Panc1 (cell line): ENCODE data around the gene ZC3H18.

Source experiments
- POLR2AphosphoS5 ChIP-seq: IDR thresholded peaks from 2 replicates; pipeline ENCODE4 v1.6.1; 2012; ENCODE audit warnings: mild to moderate bottlenecking, low read depth, low read length, moderate library complexity
- REST ChIP-seq, 2 experiments: IDR thresholded peaks; 2 replicates each; pipeline ENCODE4 v1.6.1; 2011 to 2012; ENCODE audit warnings: low read depth in 2 of 2, control low read depth in 1 of 2, low read length in 1 of 2, mild to moderate bottlenecking in 1 of 2, moderate library complexity in 1 of 2; ENCODE audit not compliant: insufficient read depth in 1 of 2
- SIN3A ChIP-seq: IDR thresholded peaks from 2 replicates; pipeline ENCODE4 v1.6.1; 2012; ENCODE audit warnings: low read depth, mild to moderate bottlenecking, low read length, moderate library complexity, borderline replicate concordance; ENCODE audit not compliant: insufficient read depth
- TF ChIP-seq, protein P1 (sequence below): fragments of 450-650 bp; IDR thresholded peaks from 2 replicates; pipeline ENCODE4 v1.5.1; 2017; ENCODE audit warnings: mild to moderate bottlenecking

DNA sequence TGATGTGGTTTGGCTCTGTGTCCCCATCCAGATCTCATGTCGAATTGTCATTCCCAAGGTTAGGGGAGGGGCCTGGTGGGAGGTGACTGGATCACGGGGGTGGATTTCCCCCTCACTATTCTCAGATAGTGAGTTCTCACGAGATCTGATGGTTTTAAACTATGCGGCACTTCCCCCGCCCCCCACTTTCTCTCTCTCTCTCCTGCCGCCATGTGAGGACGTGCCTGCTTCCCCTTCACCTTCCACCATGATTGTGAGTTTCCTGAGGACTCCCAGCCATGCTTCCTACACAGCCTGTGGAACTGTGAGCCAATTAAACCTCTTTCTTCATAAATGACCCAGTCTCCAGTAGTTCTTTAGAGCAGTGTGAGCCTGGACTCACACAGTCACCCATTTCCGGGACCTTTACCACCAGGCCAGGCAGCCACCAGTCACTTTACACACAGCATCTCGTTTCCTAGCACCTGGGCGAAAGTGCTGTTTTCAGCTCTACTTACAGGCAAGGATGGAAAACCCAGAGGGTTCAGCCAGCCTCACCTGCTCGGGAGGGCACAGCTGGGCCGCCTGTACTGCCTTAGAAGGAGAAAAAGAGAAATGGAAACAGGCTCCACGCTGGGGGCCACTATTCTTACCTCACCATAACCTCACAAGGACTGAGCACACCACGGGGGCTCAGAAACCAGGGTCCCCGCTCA is 13.8 kb upstream of the ZC3H18 start:
- TF ChIP-seq, protein P1, sequence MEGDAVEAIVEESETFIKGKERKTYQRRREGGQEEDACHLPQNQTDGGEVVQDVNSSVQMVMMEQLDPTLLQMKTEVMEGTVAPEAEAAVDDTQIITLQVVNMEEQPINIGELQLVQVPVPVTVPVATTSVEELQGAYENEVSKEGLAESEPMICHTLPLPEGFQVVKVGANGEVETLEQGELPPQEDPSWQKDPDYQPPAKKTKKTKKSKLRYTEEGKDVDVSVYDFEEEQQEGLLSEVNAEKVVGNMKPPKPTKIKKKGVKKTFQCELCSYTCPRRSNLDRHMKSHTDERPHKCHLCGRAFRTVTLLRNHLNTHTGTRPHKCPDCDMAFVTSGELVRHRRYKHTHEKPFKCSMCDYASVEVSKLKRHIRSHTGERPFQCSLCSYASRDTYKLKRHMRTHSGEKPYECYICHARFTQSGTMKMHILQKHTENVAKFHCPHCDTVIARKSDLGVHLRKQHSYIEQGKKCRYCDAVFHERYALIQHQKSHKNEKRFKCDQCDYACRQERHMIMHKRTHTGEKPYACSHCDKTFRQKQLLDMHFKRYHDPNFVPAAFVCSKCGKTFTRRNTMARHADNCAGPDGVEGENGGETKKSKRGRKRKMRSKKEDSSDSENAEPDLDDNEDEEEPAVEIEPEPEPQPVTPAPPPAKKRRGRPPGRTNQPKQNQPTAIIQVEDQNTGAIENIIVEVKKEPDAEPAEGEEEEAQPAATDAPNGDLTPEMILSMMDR, result no peak
- TF ChIP-seq POLR2AphosphoS5 (no peak), REST (IDR thresholded peaks at IDR 0.05; ENCODE audit: insufficient read depth in 1 of 2, low read depth in 2 of 2, low read length in 1 of 2) (no peak), SIN3A (no peak)
